Natural killer cell (primary cell): ENCODE results near the gene EPHA2. TPM values are rescaled to one million over a fixed set of nuclear protein-coding genes. Genes with fewer than 3 reads are reported as not detected.

ENCODE experiments used
- ATAC-seq, 3 donors: fragments of 150-1000 bp in 2 of 3; fragments of 200-7000 bp in 1 of 3; cut with Tn5 transposase; 1 replicate in 1 of 3; 2 replicates in 2 of 3; pipeline ENCODE4 v1.10.0; 2021; ENCODE audit warnings: mild to moderate bottlenecking in 2 of 3, moderate library complexity in 2 of 3
- DNase-seq, 2 donors: peaks; one replicate each; pipeline versions ENCODE4 v3.0.0 to v3.0.0-alpha.2; 2013 to 2021; ENCODE audit warnings: mixed read lengths in 1 of 2
- H3K27ac ChIP-seq: one replicate; pipeline ENCODE4 v1.5.1; 2013; ENCODE audit warnings: mild to moderate bottlenecking, low read length
- H3K27me3 ChIP-seq: one replicate; pipeline ENCODE4 v1.6.1; 2013; ENCODE audit warnings: low read length; ENCODE audit not compliant: control insufficient read depth, insufficient read depth
- H3K36me3 ChIP-seq: one replicate; pipeline ENCODE4 v1.6.1; 2013; ENCODE audit warnings: low read length; ENCODE audit not compliant: control insufficient read depth, insufficient read depth
- H3K4me1 ChIP-seq: one replicate; pipeline ENCODE4 v1.6.1; 2013; ENCODE audit warnings: low read length; ENCODE audit not compliant: control insufficient read depth, insufficient read depth
- H3K4me3 ChIP-seq: one replicate; pipeline ENCODE4 v1.5.1; 2013; ENCODE audit warnings: low read length
- H3K9me3 ChIP-seq: one replicate; pipeline ENCODE4 v1.6.1; 2013; ENCODE audit warnings: low read length; ENCODE audit not compliant: control insufficient read depth, insufficient read depth
- H3K27ac Mint-ChIP-seq, 2 donors: one replicate each; pipeline ENCODE4 v1.8.0; 2022; ENCODE audit warnings: mild to moderate bottlenecking in 2 of 2, mixed read lengths in 2 of 2, moderate library complexity in 1 of 2
- H3K27me3 Mint-ChIP-seq, 2 donors: one replicate each; pipeline ENCODE4 v1.8.0; 2022; ENCODE audit warnings: low read depth in 2 of 2, mixed read lengths in 2 of 2
- H3K36me3 Mint-ChIP-seq: one replicate; pipeline ENCODE4 v1.8.0; 2022; ENCODE audit warnings: mixed read lengths
- H3K4me1 Mint-ChIP-seq, 2 donors: one replicate each; pipeline ENCODE4 v1.8.0; 2022; ENCODE audit warnings: mixed read lengths in 2 of 2
- H3K4me3 Mint-ChIP-seq: one replicate; pipeline ENCODE4 v1.8.0; 2022; ENCODE audit warnings: mild to moderate bottlenecking, moderate library complexity, mixed read lengths
- H3K9me3 Mint-ChIP-seq, 2 donors: one replicate each; pipeline ENCODE4 v1.8.0; 2022; ENCODE audit warnings: mixed read lengths in 2 of 2
- CTCF ChIP-seq: fragments of 200-600 bp; IDR thresholded peaks from one replicate; pipeline ENCODE4 v1.8.0; 2022; ENCODE audit warnings: antibody characterized with exemption
- WGBS: methylation state at CpG from one replicate; pipeline ENCODE4 v1.1.7; 2013; ENCODE audit warnings: missing lambda C conversion rate; ENCODE audit not compliant: insufficient coverage; 5-methylcytosine and 5-hydroxymethylcytosine counted together
- intact Hi-C: fragments of 100-400 bp; cut with micrococcal nuclease; formaldehyde crosslinking; loops from one replicate; pipeline ENCODE4 v1.14.2; 2022
- total RNA-seq, 4 donors: library from RNA; stranded (reverse); fragments of 120-200 nt in 1 of 4; gene quantifications; one replicate each; pipeline versions ENCODE4 v1.2.3 to v1.2.4, GENCODE V29; 2013 to 2022

Gene EPHA2
- total RNA-seq, 3 donors from 2014 or later (not counting 1 experiment from before 2014, with no cell fraction given), result 0.13 TPM; not detected in 2

GRCh38 chr1:16156848-16157495 is 1.1 kb upstream of the EPHA2 start:
- WGBS, result 86% methylated on average over 13 of the region's 13 CpGs
- Histone ChIP-seq H3K27ac (no peak overlapping the region), H3K4me1 (peaks cover 46% of the 10 kb centered on the region), H3K9me3 (no peaks in the 10 kb centered on the region), H3K36me3 (no peaks in the 10 kb centered on the region), H3K27me3 (peaks cover 31% of the 10 kb centered on the region), H3K4me3 (no peak overlapping the region)
- no peak overlapping the region for H3K4me3 Mint-ChIP-seq
- H3K27me3 Mint-ChIP-seq, result peaks cover 0 to 23% of the 10 kb centered on the region in 2 donors
- H3K27ac Mint-ChIP-seq, result no peak overlapping the region
- no peak for ATAC-seq
- peaks cover 23 to 51% of the 10 kb centered on the region in 2 donors for H3K4me1 Mint-ChIP-seq
- intact Hi-C loops, result loop anchor here (5.0 kb wide), 1 partner anchor 35 kb away; no protein-coding TSS in a partner anchor
- no peak for TF ChIP-seq CTCF
- no peaks in the 10 kb centered on the region for H3K9me3 Mint-ChIP-seq
- H3K36me3 Mint-ChIP-seq, result no peaks in the 10 kb centered on the region
- no peak for DNase-seq

GRCh38 chr1:16153999-16154673 is 1.7 kb downstream of the EPHA2 start:
- Histone ChIP-seq H3K27ac (no peak overlapping the region), H3K27me3 (peaks cover 39% of the 10 kb centered on the region), H3K4me3 (no peak overlapping the region), H3K36me3 (no peaks in the 10 kb centered on the region), H3K9me3 (no peaks in the 10 kb centered on the region), H3K4me1 (peaks cover 63% of the 10 kb centered on the region)
- DNase-seq (no peak), ATAC-seq (no peak)
- no peaks in the 10 kb centered on the region for H3K9me3 Mint-ChIP-seq
- no peak overlapping the region for H3K27ac Mint-ChIP-seq
- H3K36me3 Mint-ChIP-seq, result no peaks in the 10 kb centered on the region
- TF ChIP-seq CTCF, result no peak
- 30% methylated on average over 14 of the region's 17 CpGs for WGBS
- H3K27me3 Mint-ChIP-seq, result peaks cover 0 to 22% of the 10 kb centered on the region in 2 donors
- intact Hi-C loops, result no loop called here
- H3K4me3 Mint-ChIP-seq, result peak overlapping the region; percentile 74
- H3K4me1 Mint-ChIP-seq, result peaks cover 28 to 64% of the 10 kb centered on the region in 2 donors

- Mint-ChIP-seq H3K4me1 (peaks cover 27 to 59% of the 10 kb centered on the region in 2 donors), H3K9me3 (no peaks in the 10 kb centered on the region), H3K27me3 (peaks cover 0 to 22% of the 10 kb centered on the region in 2 donors), H3K4me3 (no peak overlapping the region), H3K36me3 (no peaks in the 10 kb centered on the region), H3K27ac (no peak overlapping the region)
- intact Hi-C loops, result no loop called here
- Histone ChIP-seq H3K4me3 (no peak overlapping the region), H3K4me1 (peaks cover 63% of the 10 kb centered on the region), H3K9me3 (no peaks in the 10 kb centered on the region), H3K36me3 (no peaks in the 10 kb centered on the region), H3K27ac (no peak overlapping the region), H3K27me3 (peaks cover 39% of the 10 kb centered on the region)
- 81% methylated on average over 11 of the region's 13 CpGs for WGBS
- no peak for TF ChIP-seq CTCF
- no peak for DNase-seq
- no peak for ATAC-seq
Measured at GRCh38 chr1:16153096-16153998, 2.5 kb downstream of the EPHA2 start.
